Neural cell (in vitro differentiated cells): ENCODE measurements around the gene TEFM. TPM values are rescaled to one million over a fixed set of nuclear protein-coding genes. Genes with fewer than 3 reads are reported as not detected.
"Not testable (repeated sequence)": the region's sequence is repeated elsewhere in the genome, so short reads cannot be mapped to it uniquely, and the experiment has no call there.

Source experiments
- H2AFZ ChIP-seq: fragments of 200-600, 300-800 bp; sonication (generic), shearing (Covaris generic); 2 replicates; pipeline ENCODE4 v1.6.0; 2014; ENCODE audit warnings: low read depth, mild to moderate bottlenecking, antibody characterized with exemption, low read length, moderate library complexity
- H3F3A ChIP-seq: fragments of 200-600 bp; shearing (Covaris generic); 2 replicates; pipeline ENCODE4 v1.6.1; 2016; ENCODE audit warnings: mild to moderate bottlenecking, moderate library complexity, mixed read lengths, antibody characterized with exemption, low read length; ENCODE audit not compliant: insufficient read depth, poor library complexity, severe bottlenecking
- H3K27ac ChIP-seq: fragments of 200-600, 300-800 bp; sonication (generic), shearing (Covaris generic); 2 replicates; pipeline ENCODE4 v1.5.1; 2014; ENCODE audit warnings: mild to moderate bottlenecking, low read length, moderate library complexity
- H3K27me3 ChIP-seq: fragments of 300-800, 200-600 bp; sonication (generic), shearing (Covaris generic); 2 replicates; pipeline ENCODE4 v1.6.0; 2014; ENCODE audit warnings: mild to moderate bottlenecking, low read depth, low read length, moderate library complexity; ENCODE audit not compliant: insufficient read depth
- H3K36me3 ChIP-seq: fragments of 300-800, 200-600 bp; sonication (generic), shearing (Covaris generic); 2 replicates; pipeline ENCODE4 v1.5.1; 2014; ENCODE audit warnings: mild to moderate bottlenecking, antibody characterized with exemption, low read length, moderate library complexity; ENCODE audit not compliant: insufficient read depth
- H3K4me2 ChIP-seq: fragments of 300-800, 200-600 bp; sonication (generic), shearing (Covaris generic); 2 replicates; pipeline ENCODE4 v1.6.0; 2014; ENCODE audit warnings: mild to moderate bottlenecking, low read length
- H3K4me3 ChIP-seq: fragments of 300-800, 200-600 bp; sonication (generic), shearing (Covaris generic); 2 replicates; pipeline ENCODE4 v1.5.1; 2014; ENCODE audit warnings: mild to moderate bottlenecking, low read length, moderate library complexity
- H3K79me2 ChIP-seq: fragments of 200-600 bp; shearing (Covaris generic); replicated peaks from 2 replicates; pipeline ENCODE4 v1.6.0; 2014; ENCODE audit warnings: mild to moderate bottlenecking, low read length, moderate library complexity; ENCODE audit not compliant: insufficient read depth
- H3K9ac ChIP-seq: fragments of 300-800, 200-600 bp; sonication (generic), shearing (Covaris generic); 2 replicates; pipeline ENCODE4 v1.6.1; 2016; ENCODE audit warnings: mild to moderate bottlenecking, low read length, mixed read lengths
- H3K9me2 ChIP-seq: fragments of 200-600 bp; shearing (Covaris generic); 2 replicates; pipeline ENCODE4 v1.6.1; 2016; ENCODE audit warnings: mild to moderate bottlenecking, low read length, mixed read lengths; ENCODE audit not compliant: insufficient read depth
- H3K9me3 ChIP-seq: fragments of 200-600, 300-800 bp; sonication (generic), shearing (Covaris generic); 2 replicates; pipeline ENCODE4 v1.6.1; 2016; ENCODE audit warnings: mild to moderate bottlenecking, mixed run types, low read length, moderate library complexity, mixed read lengths
- H4K20me1 ChIP-seq: fragments of 200-600 bp; shearing (Covaris generic); 2 replicates; pipeline ENCODE4 v1.6.1; 2016; ENCODE audit warnings: mild to moderate bottlenecking, mixed run types; ENCODE audit not compliant: insufficient read depth
- CTCF ChIP-seq: fragments of 450-650 bp; IDR thresholded peaks from 2 replicates; pipeline ENCODE4 v1.5.1; 2014; ENCODE audit warnings: antibody characterized with exemption, mild to moderate bottlenecking, moderate library complexity; ENCODE audit not compliant: poor library complexity, severe bottlenecking
- EP300 ChIP-seq: fragments of 450-650 bp; conservative IDR thresholded peaks from 2 replicates; pipeline ENCODE4 v1.6.1; 2014; ENCODE audit warnings: antibody characterized with exemption, mild to moderate bottlenecking, moderate library complexity; ENCODE audit not compliant: poor library complexity, severe bottlenecking
- EZH2 ChIP-seq: fragments of 200-600, 300-800 bp; shearing (Covaris generic), sonication (generic); IDR thresholded peaks from 2 replicates; pipeline ENCODE4 v1.6.1; 2014; ENCODE audit warnings: antibody characterized with exemption, low read length, borderline replicate concordance, mild to moderate bottlenecking; ENCODE audit not compliant: insufficient read depth, poor library complexity, severe bottlenecking
- MXI1 ChIP-seq: fragments of 450-650 bp; conservative IDR thresholded peaks from 2 replicates; pipeline ENCODE4 v1.6.1; 2014; ENCODE audit warnings: antibody characterized with exemption, mild to moderate bottlenecking; ENCODE audit not compliant: poor library complexity, severe bottlenecking
- POLR2AphosphoS5 ChIP-seq: IDR thresholded peaks from 2 replicates; pipeline ENCODE4 v1.6.1; 2012
- RAD21 ChIP-seq: fragments of 450-650 bp; conservative IDR thresholded peaks from 2 replicates; pipeline ENCODE4 v1.6.1; 2014; ENCODE audit warnings: antibody characterized with exemption, mild to moderate bottlenecking, moderate library complexity
- REST ChIP-seq: IDR thresholded peaks from 2 replicates; pipeline ENCODE4 v1.6.1; 2012; ENCODE audit warnings: borderline replicate concordance
- SMC3 ChIP-seq: fragments of 450-650 bp; conservative IDR thresholded peaks from 2 replicates; pipeline ENCODE4 v1.6.1; 2014; ENCODE audit warnings: antibody characterized with exemption, mild to moderate bottlenecking, moderate library complexity; ENCODE audit not compliant: poor library complexity
- TAF1 ChIP-seq: IDR thresholded peaks from 2 replicates; pipeline ENCODE4 v1.6.1; 2012; ENCODE audit warnings: low read depth
- polyA plus RNA-seq: library from polyadenylated mRNA; depleted of rRNA; stranded (reverse); fragments of >200 nt; gene quantifications from 2 replicates; pipeline ENCODE4 v1.2.3, GENCODE V29; 2014

TEFM gene
- polyA plus RNA-seq, 1 donor from 2014 or later = 15.2 TPM

- Histone ChIP-seq H4K20me1 (no peaks in the 10 kb centered on the region), H3K27ac (no peak overlapping the region), H3F3A (no peaks in the 10 kb centered on the region), H3K9me2 (no peaks in the 10 kb centered on the region), H3K79me2 (no peaks in the 10 kb centered on the region), H3K36me3 (no peaks in the 10 kb centered on the region), H3K4me2 (no peak overlapping the region), H3K9me3 (no peaks in the 10 kb centered on the region), H3K9ac (no peak overlapping the region), H3K4me3 (no peak overlapping the region), H2AFZ (no peak overlapping the region), H3K27me3 (no peaks in the 10 kb centered on the region)
- TF ChIP-seq TAF1 = no peak
- TF ChIP-seq REST = no peak
- TF ChIP-seq MXI1 = no peak
- no peak for TF ChIP-seq EZH2
- no peak for TF ChIP-seq RAD21
- no peak for TF ChIP-seq POLR2AphosphoS5
- TF ChIP-seq SMC3 = no peak
- no peak for TF ChIP-seq EP300
- TF ChIP-seq CTCF = no peak
Measured at GRCh38 chr17:30930495-30930894, 24.5 kb upstream of the TEFM start.

- H3K9ac ChIP-seq, H4K20me1 ChIP-seq, H3K36me3 ChIP-seq: not testable (repeated sequence)
Measured at GRCh38 chr17:30929861-30930260, 23.8 kb upstream of the TEFM start.

GRCh38 chr17:30929081-30929633 lies 23.1 kb upstream of the TEFM start:
- peaks cover 6% of the 10 kb centered on the region for H3K27me3 ChIP-seq
- TF ChIP-seq SMC3 (no peak), EP300 (no peak), RAD21 (no peak), POLR2AphosphoS5 (no peak), TAF1 (no peak), MXI1 (no peak), CTCF (no peak), EZH2 (no peak), REST (no peak)
- H3K79me2 ChIP-seq = no peaks in the 10 kb centered on the region
- H3K9ac ChIP-seq = no peak overlapping the region
- H3K36me3 ChIP-seq = no peaks in the 10 kb centered on the region
- H3K4me2 ChIP-seq = no peak overlapping the region
- no peaks in the 10 kb centered on the region for H4K20me1 ChIP-seq
- H3K27ac ChIP-seq = no peak overlapping the region
- H3K9me2 ChIP-seq = no peaks in the 10 kb centered on the region
- H3K4me3 ChIP-seq = no peak overlapping the region
- H3K9me3 ChIP-seq = no peaks in the 10 kb centered on the region
- no peak overlapping the region for H2AFZ ChIP-seq
- H3F3A ChIP-seq = no peaks in the 10 kb centered on the region

More at GRCh38 chr17:30929861-30930260, 23.8 kb upstream of the TEFM start:
- not testable (repeated sequence) for H3K9me2 ChIP-seq, H3K27me3 ChIP-seq, H3K4me3 ChIP-seq, H3K4me2 ChIP-seq, H3K79me2 ChIP-seq, H3K9me3 ChIP-seq, H2AFZ ChIP-seq, H3F3A ChIP-seq, H3K27ac ChIP-seq
